ENCODE results near the gene TMEM255A. TPM values are rescaled to one million over a fixed set of nuclear protein-coding genes. Genes with fewer than 3 reads are reported as not detected.

The TMEM255A gene
- total RNA-seq, 4 donors from 2014 or later: 1.5 TPM; not detected in 3

- Histone ChIP-seq H3K4me1 (no peaks in the 10 kb centered on the region), H3K9me3 (no peaks in the 10 kb centered on the region), H3K36me3 (no peaks in the 10 kb centered on the region), H3K27ac (no peak overlapping the region), H3K4me3 (no peak overlapping the region), H3K27me3 (no peaks in the 10 kb centered on the region)
- DNase-seq: no peak
- TF ChIP-seq POLR2A (IDR thresholded peaks at IDR 0.05) (no peak), CTCF (IDR thresholded peaks at IDR 0.05) (no peak)
These were observed 10.4 kb upstream of the TMEM255A start for GRCh38 chrX:120321520-120322281.

- Histone ChIP-seq H3K4me3 (no peak overlapping the region), H3K4me1 (no peaks in the 10 kb centered on the region), H3K27me3 (no peaks in the 10 kb centered on the region), H3K9me3 (no peaks in the 10 kb centered on the region), H3K27ac (no peak overlapping the region), H3K36me3 (no peaks in the 10 kb centered on the region)
- DNase-seq: no peak
- TF ChIP-seq CTCF (IDR thresholded peaks at IDR 0.05) (no peak), POLR2A (IDR thresholded peaks at IDR 0.05) (no peak)
These were observed 7.2 kb upstream of the TMEM255A start for GRCh38 chrX:120318411-120318810.

- Histone ChIP-seq H3K9me3 (no peaks in the 10 kb centered on the region), H3K4me1 (no peaks in the 10 kb centered on the region), H3K36me3 (no peaks in the 10 kb centered on the region), H3K27ac (no peak overlapping the region), H3K27me3 (no peaks in the 10 kb centered on the region), H3K4me3 (no peak overlapping the region)
- DNase-seq: no peak
- no peak for TF ChIP-seq CTCF (IDR thresholded peaks at IDR 0.05)
- TF ChIP-seq POLR2A (IDR thresholded peaks at IDR 0.05): no peak
These were observed 5.5 kb upstream of the TMEM255A start for GRCh38 chrX:120316587-120317283.

GRCh38 chrX:120315776-120316175 is 4.5 kb upstream of the TMEM255A start:
- no peaks in the 10 kb centered on the region for H3K4me1 ChIP-seq
- no peaks in the 10 kb centered on the region for H3K36me3 ChIP-seq
- no peaks in the 10 kb centered on the region for H3K9me3 ChIP-seq
- H3K27me3 ChIP-seq: no peaks in the 10 kb centered on the region
- TF ChIP-seq CTCF (IDR thresholded peaks at IDR 0.05) (no peak), POLR2A (IDR thresholded peaks at IDR 0.05) (no peak)
- no peak for DNase-seq
- no peak overlapping the region for H3K4me3 ChIP-seq
- no peak overlapping the region for H3K27ac ChIP-seq

- TF ChIP-seq CTCF (IDR thresholded peaks at IDR 0.05): no peak
- TF ChIP-seq POLR2A (IDR thresholded peaks at IDR 0.05): no peak
- no peaks in the 10 kb centered on the region for H3K9me3 ChIP-seq
- no peaks in the 10 kb centered on the region for H3K36me3 ChIP-seq
- DNase-seq: no peak
- peaks cover 0 to 7% (median 0%) of the 10 kb centered on the region in 4 donors for H3K4me1 ChIP-seq
- no peaks in the 10 kb centered on the region for H3K27me3 ChIP-seq
- no peak overlapping the region for H3K4me3 ChIP-seq
- no peak overlapping the region for H3K27ac ChIP-seq
These were observed 434 bp upstream of the TMEM255A start for GRCh38 chrX:120311727-120312063.
